ENCODE data around the gene KLK14.

GRCh38 chr19:51122112-51122981, 39.7 kb upstream of the KLK14 start:
- TF ChIP-seq CTCF (conservative IDR thresholded peaks at IDR 0.05) (no peak), ZFX (IDR thresholded peaks at IDR 0.05) (no peak)

Measured in C4-2B (cell line).